Lung (tissue), 12 donors: Measurements from ENCODE around the gene NATD1. TPM values are rescaled to one million over a fixed set of nuclear protein-coding genes. Genes with fewer than 3 reads are reported as not detected.

Experiments
- ATAC-seq: fragments of 200-7000 bp; cut with Tn5 transposase; one replicate; pipeline ENCODE4 v1.9.1; 2020; ENCODE audit warnings: moderate number of reproducible peaks; ENCODE audit not compliant: insufficient read depth, low FRiP score
- DNase-seq, 3 donors: peaks; one replicate each; pipeline ENCODE4 v3.0.0-alpha.2; 2013 to 2017
- H3K27ac ChIP-seq, 2 donors: one replicate each; pipeline ENCODE4 v1.5.1; 2013; ENCODE audit warnings: mild to moderate bottlenecking in 2 of 2, moderate library complexity in 2 of 2, control low read depth in 1 of 2, inconsistent platforms in 1 of 2, low read depth in 1 of 2, low read length in 1 of 2
- H3K27me3 ChIP-seq, 3 donors: one replicate each; pipeline ENCODE4 v1.5.1; 2013; ENCODE audit warnings: low read length in 2 of 3; ENCODE audit not compliant: control insufficient read depth in 3 of 3, insufficient read depth in 3 of 3
- H3K36me3 ChIP-seq, 4 donors: one replicate each; pipeline ENCODE4 v1.5.1; 2013; ENCODE audit warnings: low read length in 4 of 4, mild to moderate bottlenecking in 1 of 4, moderate library complexity in 1 of 4; ENCODE audit not compliant: control insufficient read depth in 4 of 4, insufficient read depth in 4 of 4
- H3K4me1 ChIP-seq, 5 donors: one replicate each; pipeline ENCODE4 v1.5.1; 2013; ENCODE audit warnings: low read length in 5 of 5, mild to moderate bottlenecking in 2 of 5, moderate library complexity in 1 of 5; ENCODE audit not compliant: control insufficient read depth in 5 of 5, insufficient read depth in 5 of 5
- H3K4me3 ChIP-seq: one replicate; pipeline ENCODE4 v1.5.1; 2013; ENCODE audit warnings: mild to moderate bottlenecking, control low read depth, moderate library complexity
- H3K9ac ChIP-seq, 2 donors: one replicate each; pipeline ENCODE4 v1.5.1; 2013; ENCODE audit warnings: low read length in 2 of 2, control low read depth in 1 of 2; ENCODE audit not compliant: insufficient read depth in 1 of 2
- H3K9me3 ChIP-seq, 4 donors: one replicate each; pipeline ENCODE4 v1.5.1; 2013; ENCODE audit warnings: low read length in 3 of 4, mild to moderate bottlenecking in 1 of 4, moderate library complexity in 1 of 4; ENCODE audit not compliant: control insufficient read depth in 4 of 4, insufficient read depth in 3 of 4
- WGBS, 2 donors: extraction: QIAGEN DNeasy Blood & Tissue Kit; methylation state at CpG; one replicate each; pipeline ENCODE4 v1.1.7; 2013; 5-methylcytosine and 5-hydroxymethylcytosine counted together
- polyA plus RNA-seq, 2 donors: library from polyadenylated mRNA; stranded (reverse); fragments of 200-250 nt; gene quantifications; one replicate each; pipeline ENCODE4 v1.2.1, GENCODE V29; 2013
- total RNA-seq, 2 donors: library from RNA; depleted of rRNA in 1 of 2; stranded (reverse); fragments of >200 nt in 1 of 2; gene quantifications; one replicate each; pipeline ENCODE4 v1.2.1, GENCODE V29; 2014 to 2021
- TF ChIP-seq, protein P1 (sequence below): IDR thresholded peaks from 2 replicates; pipeline ENCODE4 v1.5.1; 2012; ENCODE audit warnings: mild to moderate bottlenecking; ENCODE audit errors: control extremely low read depth, extremely low read depth
- donor health status: control.
- donor health status: control.
- donor health status: Bipolar disorder and iron deficiency.
- donor health status: healthy.
- donor health status: DM: yes; HTN: yes; CAD: no.

The NATD1 gene
- total and polyA plus RNA-seq, 4 donors, result 4.8 to 8.1 (median 6.6) TPM

DNA sequence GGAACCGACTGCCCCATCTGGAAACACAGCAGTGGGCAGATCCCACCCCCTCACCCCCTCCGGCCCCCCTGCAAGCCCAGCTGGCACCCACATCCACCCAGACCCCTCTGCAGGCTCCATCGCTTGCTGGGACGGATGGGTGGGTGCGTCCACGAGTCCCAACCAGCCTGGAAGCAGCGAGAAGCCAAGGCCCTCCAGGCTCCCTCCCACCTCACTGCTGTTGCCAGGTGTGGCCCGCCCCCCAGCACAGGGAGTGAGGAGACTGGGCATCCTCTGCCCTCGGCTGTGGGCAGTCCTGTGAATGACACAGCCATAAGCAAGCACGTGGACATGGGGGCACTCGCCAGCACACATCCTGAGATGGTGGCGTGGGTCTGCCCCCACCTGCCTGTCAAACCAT lies 50.7 kb downstream of the NATD1 start:
- Histone ChIP-seq H3K9ac (no peak overlapping the region), H3K27me3 (no peaks in the 10 kb centered on the region), H3K9me3 (no peaks in the 10 kb centered on the region), H3K27ac (no peak overlapping the region), H3K4me1 (peaks cover 0 to 14% (median 6%) of the 10 kb centered on the region in 5 donors), H3K4me3 (no peak overlapping the region), H3K36me3 (peaks cover 7 to 27% (median 16%) of the 10 kb centered on the region in 4 donors)
- 90 to 91% methylated on average over 12 of the region's 12 CpGs for WGBS, 2 donors
- DNase-seq, result no peak
- ATAC-seq, result no peak
- TF ChIP-seq, protein P1, sequence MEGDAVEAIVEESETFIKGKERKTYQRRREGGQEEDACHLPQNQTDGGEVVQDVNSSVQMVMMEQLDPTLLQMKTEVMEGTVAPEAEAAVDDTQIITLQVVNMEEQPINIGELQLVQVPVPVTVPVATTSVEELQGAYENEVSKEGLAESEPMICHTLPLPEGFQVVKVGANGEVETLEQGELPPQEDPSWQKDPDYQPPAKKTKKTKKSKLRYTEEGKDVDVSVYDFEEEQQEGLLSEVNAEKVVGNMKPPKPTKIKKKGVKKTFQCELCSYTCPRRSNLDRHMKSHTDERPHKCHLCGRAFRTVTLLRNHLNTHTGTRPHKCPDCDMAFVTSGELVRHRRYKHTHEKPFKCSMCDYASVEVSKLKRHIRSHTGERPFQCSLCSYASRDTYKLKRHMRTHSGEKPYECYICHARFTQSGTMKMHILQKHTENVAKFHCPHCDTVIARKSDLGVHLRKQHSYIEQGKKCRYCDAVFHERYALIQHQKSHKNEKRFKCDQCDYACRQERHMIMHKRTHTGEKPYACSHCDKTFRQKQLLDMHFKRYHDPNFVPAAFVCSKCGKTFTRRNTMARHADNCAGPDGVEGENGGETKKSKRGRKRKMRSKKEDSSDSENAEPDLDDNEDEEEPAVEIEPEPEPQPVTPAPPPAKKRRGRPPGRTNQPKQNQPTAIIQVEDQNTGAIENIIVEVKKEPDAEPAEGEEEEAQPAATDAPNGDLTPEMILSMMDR, result no peak

DNA sequence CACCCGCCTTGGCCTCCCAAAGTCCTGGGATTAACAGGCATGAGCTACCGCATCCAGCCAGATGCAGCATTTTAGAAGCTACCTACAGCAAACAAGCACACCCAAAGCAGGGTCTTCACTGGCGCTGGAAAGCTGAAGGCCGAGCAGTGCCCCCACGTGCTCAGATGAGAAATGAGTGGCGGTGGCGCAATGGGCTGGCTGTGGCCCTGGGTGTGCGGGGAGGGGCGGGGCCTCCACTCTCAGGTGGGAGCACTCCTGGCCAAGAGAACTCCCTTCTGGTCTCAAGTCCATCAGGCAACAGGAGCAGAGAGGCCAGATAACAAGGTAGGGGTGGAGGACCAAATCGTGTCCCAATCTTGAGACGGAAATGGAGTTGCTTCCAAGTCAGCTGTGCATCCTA lies 51.3 kb downstream of the NATD1 start:
- ATAC-seq (no peak), DNase-seq (no peak)
- TF ChIP-seq, protein P1, result no peak
- no peaks in the 10 kb centered on the region for H3K27me3 ChIP-seq
- no peak overlapping the region for H3K27ac ChIP-seq
- no peaks in the 10 kb centered on the region for H3K9me3 ChIP-seq
- H3K4me1 ChIP-seq, result peaks cover 0 to 14% (median 6%) of the 10 kb centered on the region in 5 donors
- WGBS, 2 donors, result 90 to 92% methylated on average over 11 of the region's 11 CpGs
- no peak overlapping the region for H3K9ac ChIP-seq
- H3K4me3 ChIP-seq, result no peak overlapping the region
- peaks cover 11 to 32% (median 19%) of the 10 kb centered on the region in 4 donors for H3K36me3 ChIP-seq

DNA sequence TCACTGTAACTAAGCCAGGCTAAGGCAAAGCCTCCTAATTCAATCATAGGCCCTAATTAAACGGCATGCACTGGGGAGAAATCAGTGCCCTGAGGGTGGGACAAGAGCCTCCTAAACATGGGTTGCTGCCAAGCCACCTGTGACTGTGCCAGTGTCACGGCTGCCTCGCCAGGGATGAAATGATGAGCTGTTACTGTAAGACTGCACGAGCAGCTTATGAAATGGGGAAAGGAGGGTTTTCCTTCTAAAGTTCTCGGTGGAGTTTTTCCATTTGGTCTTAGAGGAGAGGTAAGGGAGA lies 52.0 kb downstream of the NATD1 start:
- Histone ChIP-seq H3K27me3 (no peaks in the 10 kb centered on the region), H3K36me3 (peaks cover 11 to 34% (median 17%) of the 10 kb centered on the region in 4 donors), H3K4me3 (no peak overlapping the region), H3K9ac (no peak overlapping the region), H3K27ac (no peak overlapping the region), H3K9me3 (no peaks in the 10 kb centered on the region), H3K4me1 (peaks cover 0 to 14% (median 6%) of the 10 kb centered on the region in 5 donors)
- ATAC-seq (no peak), DNase-seq (peak; percentile 24 to 53 (median 51))
- TF ChIP-seq, protein P1, result no peak
- 46 to 58% methylated on average over 5 of the region's 5 CpGs for WGBS, 2 donors
